Esophagus mucosa (tissue), 1 donor: Measurements from ENCODE around the gene CCDC17. TPM values are rescaled to one million over a fixed set of nuclear protein-coding genes. Genes with fewer than 3 reads are reported as not detected.
A peak's percentile ranks its signal among the peaks of the same experiment; 100 is the strongest.
"Not testable (repeated sequence)": the region's sequence is repeated elsewhere in the genome, so short reads cannot be mapped to it uniquely, and the experiment has no call there.

Experiments used
- ATAC-seq: fragments of 200-7000 bp; cut with Tn5 transposase; one replicate; pipeline ENCODE4 v1.9.1; 2020
- total RNA-seq: library from RNA; stranded (reverse); gene quantifications from one replicate; pipeline ENCODE4 v1.2.4, GENCODE V29; 2023
- donor health status: DM: yes; HTN: yes; CAD: no.

CCDC17 gene
- total RNA-seq, 1 donor from 2014 or later, result 2.5 TPM

DNA sequence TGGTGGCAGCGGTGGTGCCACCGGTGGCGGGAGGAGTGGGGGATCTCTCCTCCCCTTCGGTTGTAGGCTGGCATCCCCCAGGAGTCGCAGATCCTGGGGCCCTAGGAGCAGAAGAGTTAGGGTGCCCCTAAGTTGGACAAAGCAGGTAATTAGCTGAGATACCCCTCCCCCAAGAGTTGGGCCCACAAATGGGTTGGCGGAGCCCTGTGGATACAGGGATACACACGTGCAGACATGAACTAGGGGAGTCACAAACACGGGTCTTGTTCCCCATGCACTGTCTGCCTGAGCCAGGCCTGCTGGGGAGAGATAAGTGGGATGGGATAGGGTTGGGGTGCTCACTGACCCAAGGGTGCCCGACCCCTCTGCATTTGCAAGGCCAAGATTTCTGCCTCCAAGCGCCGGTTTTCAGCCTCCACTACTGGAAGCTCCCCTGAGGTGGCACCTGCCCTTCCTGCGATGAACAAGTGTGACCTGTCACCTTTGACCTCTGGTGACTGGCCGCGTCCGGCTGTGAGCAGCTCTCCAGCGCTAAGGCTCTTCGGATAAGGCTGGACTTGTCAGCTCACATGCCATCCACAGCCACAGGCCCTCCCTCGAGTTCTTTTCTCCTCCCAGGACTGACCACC, 1.8 kb downstream of the CCDC17 start:
- ATAC-seq, result peak; percentile 5

DNA sequence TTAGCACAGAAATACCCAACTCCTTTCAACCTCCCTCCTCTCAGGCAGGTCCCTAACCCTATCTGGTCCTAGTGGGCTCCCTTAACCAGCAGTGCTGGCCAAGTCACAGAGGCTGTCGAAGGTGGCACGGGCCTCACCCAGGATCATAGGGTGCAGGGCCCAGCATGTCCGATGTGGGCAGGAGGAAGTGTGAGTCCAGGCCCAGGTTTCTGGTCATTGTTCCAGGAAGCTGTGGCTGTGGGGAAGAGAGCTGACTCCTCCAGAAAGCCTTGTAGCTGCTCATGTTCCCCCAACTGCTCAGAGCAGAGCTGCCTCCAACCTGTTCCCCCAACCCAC, 2.4 kb downstream of the CCDC17 start:
- ATAC-seq, result peak; percentile 14

DNA sequence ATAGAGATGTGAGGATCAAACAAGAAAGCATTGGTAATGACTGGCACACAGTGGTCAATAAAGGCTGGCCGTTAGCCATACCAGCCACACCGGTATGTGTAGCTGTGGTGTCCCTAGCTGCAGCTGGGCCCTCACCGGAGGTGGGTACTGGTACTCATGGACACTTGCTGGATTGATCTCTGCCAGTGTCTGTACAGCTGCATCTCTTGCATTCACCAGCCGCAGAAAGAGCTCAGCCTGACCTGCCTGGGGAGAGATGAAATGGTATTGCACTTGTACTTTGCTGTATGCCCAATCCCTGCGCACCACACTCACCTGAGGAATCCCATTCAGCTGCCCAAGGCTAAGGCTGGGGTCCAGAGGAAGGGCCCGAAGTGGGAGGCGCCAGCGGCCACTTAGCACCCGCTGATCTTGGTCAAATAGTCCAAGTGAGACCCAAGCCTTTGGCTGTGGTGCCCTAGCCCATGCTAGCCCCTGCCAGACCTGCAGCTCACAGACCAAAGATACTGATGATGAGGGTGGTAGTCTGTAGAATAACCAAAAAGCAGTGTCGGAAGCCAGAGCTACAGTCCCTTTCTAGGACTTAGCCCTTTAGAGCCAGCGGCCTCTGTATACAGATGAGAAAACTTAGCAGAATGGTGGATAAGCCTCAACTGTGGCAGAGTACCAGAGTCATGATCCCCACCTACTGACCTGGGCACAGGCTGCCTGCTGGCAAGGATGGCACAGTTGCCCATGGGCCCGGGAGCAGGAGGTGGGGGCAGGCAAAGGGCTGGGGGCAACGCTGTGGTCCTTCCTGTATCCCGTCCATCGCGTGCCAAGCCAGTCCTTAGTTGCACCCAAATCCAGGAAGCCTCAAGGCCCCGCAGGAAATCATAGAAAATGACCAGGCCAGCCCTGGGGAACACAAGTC, 3.0 kb downstream of the CCDC17 start:
- ATAC-seq, result peak; percentile 3

DNA sequence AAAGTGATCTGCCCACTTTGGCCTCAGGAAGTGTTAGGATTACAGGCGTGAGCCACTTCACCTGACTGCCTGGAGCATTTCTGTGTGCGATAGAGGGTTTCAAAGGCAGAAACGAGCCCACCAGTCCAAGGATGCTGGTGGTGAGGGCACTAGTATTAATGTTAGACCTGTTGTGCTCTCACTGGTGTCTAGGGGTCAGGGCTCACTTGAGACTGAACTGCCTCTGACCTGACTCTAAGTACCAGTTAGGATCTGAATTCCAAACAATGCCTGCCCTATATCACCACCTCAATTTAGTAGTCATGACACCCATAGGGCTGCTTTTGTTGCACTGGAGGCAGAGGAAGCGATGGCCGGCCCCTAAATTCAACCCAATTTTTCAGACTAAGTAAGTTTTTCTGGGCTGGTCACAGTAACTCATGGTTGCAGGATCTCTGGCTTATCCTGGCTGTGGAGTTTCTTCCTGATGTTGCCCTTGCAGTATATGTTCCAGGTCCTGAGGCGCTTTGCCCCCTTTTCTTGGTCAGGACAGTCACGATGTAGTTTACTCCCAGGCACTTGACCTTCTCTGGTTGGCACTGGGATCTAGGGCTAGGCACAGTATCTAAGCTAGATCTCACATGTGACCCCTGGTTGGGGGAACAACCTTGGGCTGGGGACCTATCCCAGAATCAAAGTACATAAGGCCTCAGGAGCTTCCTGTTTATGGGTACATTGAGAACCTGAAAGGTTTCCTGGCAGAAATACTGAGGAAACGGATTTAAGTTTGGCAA, 4.5 kb downstream of the CCDC17 start:
- ATAC-seq, result peak; percentile 9

DNA sequence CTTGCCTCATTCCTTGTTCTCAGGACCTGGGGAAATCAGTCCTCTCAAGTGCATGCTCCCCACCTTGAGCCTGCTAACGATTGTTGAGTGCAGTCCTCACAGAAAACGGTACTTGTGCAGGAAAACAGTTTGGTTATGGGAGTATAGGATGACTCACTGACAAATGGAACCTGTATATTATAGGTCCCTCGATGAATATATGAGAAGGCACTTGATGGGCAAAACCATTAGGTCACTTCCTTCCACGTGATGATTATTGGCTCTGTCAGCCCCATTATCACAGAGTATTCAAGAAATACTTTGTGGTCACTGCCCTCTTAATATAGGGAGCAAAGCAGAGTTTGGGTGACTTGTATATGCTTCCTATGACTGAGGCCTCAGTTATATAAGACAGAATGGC, 6.2 kb downstream of the CCDC17 start:
- ATAC-seq, result no peak

DNA sequence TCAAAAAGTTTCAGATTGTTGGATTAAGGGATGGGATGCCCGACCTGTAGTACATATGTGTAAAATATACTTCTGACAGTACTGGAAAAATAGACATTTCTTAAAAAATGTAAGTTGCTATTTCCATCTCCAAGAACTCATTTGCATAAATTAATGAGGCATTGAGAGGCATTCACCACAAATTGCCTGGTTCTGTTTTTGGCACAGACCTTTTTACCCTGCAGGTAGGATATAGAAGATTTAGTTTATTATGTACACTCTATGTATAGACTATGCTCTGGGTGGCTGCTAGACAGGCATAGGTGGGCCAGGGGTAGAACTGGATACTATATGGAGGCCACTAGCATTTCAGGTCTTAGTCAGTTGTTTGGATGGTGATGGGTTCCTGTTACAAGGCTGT, 8.0 kb downstream of the CCDC17 start:
- ATAC-seq, result no peak

DNA sequence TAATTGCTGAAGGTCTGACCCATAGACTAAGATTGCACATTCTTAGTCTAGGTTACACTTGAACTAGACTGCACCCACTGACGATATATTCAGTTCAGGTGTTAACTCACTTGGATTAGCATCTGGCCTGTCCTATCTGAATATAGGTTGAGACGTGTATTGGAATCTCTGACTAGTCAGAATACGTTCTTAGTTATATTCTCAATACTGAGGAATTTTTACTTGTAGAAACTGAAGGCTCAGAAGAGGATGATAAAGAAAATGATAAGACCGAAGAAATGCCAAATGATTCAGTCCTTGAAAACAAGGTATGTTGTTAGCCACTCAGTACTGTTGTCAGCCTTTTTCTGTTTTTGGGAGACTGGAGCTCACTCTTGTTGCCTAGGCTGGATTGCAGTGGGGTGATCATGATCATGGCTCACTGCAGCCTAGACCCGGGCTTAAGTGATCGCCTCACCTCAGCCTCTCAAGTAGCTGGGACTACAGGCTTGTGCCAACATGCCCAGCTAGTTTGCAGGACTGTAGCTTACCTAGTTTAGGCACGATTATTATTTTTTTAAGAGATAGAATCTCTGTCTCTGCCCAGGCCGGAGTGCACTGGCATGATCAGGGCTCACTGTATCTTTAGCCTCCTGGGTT, 10.8 kb downstream of the CCDC17 start:
- peak; percentile 85 for ATAC-seq

DNA sequence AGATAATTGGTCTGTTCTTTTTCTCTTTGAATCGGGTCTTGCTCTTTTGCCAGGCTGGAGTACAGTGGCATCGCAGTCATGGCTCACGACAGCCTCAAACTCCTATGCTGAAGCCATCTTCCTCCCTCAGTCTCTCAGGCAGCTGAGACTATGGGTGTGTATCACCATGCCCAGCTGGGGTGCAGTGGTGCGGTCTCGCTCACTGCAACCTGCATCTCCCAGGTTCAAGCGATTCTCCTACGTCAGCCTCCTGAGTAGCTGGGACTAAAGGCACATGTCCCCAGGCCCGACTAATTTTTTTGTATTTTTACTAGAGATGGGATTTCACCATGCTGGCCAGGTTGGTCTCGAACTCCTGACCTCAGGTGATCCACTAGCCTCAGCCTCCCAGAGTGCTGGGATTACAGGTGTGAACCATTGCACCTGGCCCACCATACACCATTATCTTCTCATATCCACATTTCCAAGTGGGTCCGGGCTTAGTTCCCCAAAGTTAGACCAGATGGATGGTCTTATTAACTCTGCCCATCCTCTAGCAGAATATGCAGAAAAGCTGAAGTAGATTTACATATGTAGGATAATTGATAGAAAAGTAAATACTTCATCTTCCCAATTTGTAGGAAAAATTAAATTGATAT, 13.1 kb downstream of the CCDC17 start:
- no peak for ATAC-seq

DNA sequence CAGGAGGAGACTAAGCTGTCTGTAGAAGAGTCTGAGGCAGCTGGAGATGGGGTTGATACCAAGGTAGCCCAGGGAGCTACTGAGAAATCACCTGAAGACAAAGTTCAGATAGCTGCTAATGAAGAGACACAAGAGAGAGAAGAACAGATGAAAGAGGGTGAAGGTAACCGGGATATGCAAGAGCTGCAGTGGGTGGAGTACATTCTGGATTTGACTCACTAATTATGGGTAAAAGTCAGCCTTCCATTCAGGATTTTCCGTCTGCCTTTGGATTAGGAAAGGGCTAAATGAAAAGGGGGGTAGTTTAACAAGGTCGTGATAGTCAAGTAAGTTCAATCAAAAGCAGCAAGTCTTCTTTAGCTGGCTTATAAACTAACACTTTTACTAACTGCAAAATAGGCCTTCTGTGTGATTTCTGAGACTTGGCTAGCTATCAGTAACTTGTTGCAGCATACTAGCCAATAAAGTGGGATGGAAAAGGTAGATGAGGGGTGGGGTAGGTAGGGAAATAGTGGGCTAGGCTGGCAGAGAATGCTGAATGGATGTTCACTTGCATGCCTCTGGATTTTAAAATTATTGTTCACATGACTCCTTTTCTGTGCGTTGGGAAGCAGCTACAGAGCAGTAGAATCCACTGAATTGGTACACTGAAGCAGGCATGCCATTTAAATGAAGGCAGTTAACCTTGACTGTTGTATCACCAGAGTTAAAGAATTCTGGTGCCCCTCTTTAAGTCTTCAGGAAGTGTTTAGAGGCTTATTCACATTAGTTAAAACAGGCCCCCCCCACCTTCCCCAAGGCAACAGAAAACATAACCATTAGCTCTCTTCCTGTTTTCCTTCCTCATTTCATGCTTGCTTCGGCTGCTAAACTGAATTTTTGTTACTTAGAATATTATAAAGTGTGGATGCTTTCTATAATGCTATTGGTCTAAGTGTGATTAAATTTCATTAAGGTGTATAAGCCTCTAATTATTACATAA, 15.4 kb downstream of the CCDC17 start:
- ATAC-seq, result no peak

DNA sequence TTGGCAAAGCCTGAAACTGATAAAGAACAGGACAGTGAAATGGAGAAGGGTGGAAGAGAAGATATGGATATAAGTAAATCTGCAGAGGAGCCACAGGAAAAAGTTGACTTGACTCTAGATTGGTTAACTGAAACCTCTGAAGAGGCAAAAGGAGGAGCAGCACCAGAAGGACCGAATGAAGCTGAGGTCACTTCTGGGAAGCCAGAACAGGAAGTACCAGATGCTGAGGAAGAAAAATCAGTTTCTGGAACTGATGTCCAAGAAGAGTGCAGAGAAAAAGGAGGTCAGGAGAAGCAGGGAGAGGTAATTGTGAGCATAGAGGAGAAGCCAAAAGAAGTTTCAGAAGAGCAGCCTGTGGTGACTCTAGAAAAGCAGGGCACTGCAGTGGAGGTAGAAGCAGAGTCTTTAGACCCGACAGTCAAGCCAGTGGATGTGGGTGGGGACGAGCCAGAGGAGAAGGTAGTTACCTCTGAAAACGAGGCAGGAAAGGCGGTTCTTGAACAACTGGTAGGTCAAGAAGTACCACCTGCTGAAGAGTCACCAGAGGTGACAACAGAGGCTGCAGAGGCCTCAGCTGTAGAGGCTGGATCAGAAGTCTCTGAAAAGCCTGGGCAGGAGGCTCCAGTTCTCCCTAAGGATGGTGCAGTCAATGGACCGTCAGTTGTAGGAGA, 16.3 kb downstream of the CCDC17 start:
- peak; percentile 79 for ATAC-seq

DNA sequence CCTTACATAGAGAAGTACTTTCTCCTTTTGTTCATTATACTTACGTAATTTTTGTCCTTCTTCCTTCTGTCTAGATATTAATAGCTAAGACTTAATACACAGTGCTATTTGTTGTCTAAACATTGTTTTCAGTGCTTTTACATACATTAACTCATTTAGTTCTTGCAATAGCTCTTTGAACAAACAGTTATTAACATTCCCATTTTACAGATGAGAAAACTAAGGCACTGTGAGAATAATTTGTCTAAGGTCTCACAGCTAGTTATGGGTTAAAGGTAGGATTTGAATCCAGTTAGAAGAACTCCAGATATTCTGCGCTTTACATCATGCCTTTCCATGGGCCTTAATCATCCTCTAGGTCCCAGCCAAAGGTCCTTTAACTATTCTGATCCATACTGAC, 19.6 kb downstream of the CCDC17 start:
- no peak for ATAC-seq

DNA sequence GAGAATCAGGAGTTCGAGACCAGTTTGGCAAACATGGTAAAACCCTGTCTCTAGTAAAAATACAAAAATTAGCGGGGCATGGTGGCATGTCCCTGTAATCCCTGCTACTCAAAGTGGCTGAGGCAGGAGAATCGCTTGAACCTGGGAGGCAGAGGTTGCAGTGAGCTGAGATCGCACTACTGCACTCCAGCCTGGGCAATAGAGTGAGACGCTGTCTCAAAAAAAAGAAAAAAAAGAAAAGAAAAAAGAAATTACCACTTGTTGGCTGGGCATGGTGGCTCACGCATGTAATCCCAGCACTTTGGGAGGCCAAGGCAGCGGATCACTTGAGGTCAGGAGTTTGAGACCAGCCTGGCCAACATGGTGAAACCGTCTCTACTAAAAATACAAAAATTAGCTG, 27.1 kb downstream of the CCDC17 start:
- not testable (repeated sequence) for ATAC-seq

DNA sequence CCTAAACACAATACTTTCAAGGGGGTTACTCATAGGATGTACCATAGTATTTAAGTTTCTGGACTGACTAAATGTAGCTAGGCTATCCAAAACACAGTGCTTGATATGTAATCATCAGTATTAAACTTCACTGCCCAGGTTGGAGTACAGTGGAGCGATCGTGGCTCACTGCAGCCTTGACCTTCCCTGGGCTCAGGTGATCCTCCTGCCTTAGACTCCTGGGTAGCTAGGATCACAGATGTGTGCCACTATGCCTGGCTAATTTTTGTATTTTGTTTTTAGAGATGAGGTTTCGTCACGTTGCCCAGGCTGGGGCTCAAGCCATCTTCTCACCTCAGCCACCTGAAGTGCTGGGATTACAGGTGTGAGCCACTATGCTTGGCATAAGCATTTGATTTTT, 29.4 kb downstream of the CCDC17 start:
- no peak for ATAC-seq

DNA sequence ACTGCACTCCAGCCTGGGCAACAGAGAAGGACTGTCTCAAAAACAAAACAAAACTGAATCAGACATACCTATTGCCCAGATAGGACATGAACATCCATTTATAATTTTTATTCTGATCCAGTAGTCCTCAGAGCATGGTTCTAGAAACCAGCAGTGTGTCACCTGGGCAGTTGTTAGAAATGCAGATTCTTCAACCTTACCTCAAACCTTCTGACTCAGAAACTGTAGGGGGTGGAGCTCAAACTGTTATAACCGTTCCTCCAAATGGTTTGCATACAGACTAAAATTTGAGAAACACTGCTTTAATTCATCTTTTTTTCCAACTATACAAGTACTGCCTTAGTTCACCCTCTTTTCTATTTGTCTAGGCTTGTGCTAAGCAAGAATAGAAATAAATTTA, 34.0 kb downstream of the CCDC17 start:
- ATAC-seq, result peak; percentile 30

DNA sequence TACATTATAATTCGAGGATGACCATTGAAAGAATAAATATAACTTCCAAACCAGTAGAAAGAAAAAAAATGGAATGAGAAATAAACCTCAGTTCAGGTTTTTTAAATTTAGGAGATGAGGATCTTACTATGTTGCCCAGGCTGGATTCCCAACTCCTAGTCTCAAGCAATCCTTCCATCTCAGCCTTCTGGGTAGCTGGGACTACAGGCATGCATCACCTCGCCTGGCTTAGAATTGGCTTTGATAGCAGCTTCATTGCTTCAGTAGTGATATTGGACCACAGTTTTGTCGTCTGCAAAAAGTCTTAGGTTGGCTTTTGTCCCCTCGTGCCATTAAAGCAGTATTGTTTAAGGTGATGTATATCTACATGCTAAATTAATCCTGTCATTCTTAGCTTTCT, 37.1 kb downstream of the CCDC17 start:
- ATAC-seq, result no peak

DNA sequence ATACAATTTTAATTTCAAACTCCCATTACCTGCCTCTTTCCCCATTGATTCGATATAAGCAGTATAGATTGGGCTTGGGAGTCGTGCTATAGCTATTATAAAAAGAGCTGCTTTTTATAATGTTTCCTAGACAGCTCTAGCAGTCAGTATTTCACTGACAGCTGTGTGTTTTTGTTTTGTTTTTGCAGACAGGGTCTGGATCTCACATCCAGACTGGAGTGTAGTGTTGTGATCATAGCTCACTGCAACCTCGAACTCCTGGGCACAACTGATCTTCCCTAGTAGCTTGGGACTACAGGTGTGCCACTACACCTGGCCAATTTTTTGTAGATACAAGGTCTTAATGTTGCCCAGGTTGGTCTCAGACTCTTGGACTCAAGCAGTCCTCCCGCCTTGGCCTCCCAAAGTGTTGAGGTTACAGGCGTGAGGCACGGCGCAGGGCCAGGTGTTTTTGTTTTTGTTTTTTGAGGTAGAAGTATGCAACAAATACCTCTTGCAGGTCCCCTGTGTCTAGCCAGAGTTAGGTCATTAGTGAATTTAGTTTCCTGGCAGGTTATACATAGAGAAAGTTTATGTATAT, 38.3 kb downstream of the CCDC17 start:
- no peak for ATAC-seq

DNA sequence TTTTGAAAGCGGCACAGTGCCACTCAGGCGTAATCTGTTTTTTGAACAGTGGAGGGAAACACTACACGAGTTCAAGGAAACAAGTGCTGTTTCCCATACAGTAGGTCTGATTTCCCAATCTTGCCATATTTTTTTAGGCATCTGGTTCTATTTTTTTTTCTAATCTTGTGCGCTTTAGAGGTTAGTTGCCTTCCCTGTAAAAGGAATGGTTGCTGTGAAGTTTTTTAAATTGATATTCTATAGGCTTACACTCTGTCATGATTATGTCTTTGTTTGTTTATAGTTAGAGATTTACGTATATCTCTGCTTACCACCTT, 38.8 kb downstream of the CCDC17 start:
- ATAC-seq, result no peak

DNA sequence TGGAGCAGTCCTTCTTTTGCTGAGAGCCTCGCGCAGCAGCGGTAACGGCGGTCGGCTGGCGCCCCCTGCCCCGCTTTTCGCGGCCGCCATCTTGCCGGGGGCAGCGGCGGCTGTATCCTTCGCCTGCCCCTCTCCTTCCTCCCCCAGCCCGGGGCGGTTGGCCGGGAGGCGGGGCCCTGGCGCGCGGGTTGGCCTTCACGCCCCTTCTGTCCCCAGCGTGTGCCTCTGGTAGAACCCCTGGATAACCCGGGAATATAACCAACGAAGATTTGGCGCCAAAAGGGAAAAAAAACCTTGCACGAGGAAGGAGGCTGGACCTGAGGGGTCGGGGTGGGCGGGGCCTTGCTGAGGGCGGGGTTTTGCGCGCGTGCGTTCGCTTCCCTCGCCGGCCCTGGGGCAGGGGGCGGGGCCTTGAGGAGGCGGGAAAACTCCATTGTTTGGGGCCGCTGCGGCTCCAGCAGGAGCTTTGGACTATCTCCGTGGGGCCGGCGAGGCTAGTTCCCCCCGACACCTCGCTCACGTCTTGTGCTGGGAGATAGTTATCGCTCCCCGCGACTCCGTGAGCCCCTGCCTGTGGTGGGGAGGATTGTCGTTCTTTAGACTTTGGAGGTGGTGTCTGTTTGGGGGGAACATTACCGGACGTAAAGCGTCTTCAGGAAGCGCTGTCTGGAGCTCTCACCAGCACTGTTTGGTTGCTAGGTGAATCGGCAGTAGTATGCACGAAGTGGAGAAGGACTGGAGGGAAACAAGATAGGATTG, 39.3 kb downstream of the CCDC17 start:
- ATAC-seq, result peak; percentile 75

DNA sequence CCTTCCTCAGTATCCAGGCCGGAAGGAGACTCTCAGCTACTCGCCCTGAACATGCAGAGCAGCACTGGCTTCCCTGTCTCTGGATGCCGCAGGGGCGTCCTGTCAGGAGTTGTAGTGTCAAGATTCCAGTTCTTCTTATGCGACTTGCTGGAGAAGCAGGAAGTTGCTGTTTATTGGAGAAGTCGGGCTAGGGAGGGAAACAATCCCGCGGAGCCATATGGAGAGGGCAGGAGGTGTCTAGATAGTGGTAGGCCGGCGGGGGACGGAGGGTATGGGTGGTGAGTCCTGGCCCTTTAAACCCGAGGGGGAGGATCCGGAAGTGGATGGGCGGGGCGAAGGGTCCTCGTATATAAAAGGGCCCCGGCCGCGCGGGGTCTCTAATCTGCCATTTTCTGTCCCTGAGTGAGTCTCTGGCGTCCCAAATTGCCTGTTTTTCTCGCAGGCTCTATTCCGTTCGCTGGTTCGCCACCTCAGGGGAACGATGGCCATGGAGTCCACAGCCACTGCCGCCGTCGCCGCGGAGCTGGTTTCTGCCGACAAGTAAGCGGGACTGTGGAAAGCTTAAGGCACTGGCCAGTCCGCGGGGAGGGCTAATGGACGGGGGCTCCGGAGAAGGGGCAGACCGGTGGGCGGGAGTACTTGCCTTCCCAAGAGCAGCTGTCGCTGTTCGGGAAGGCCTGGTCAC, 40.0 kb downstream of the CCDC17 start, which contains the start of gene NASP:
NASP (plus strand) TSS at position 376 of the 685 bp plus-strand sequence; CDS start at position 482, 106 bp downstream.
- peak; percentile 78 for ATAC-seq
